T-cell (primary cell): ENCODE results near the gene TBX4. TPM values are rescaled to one million over a fixed set of nuclear protein-coding genes. Genes with fewer than 3 reads are reported as not detected.

Experiments
- ATAC-seq, 4 experiments: fragments of 200-7000 bp in 3 of 4; fragments of 150-1000 bp in 1 of 4; cut with Tn5 transposase; replicated peaks in 1 of 4; 1 replicate in 3 of 4; 2 replicates in 1 of 4; pipeline ENCODE4 v1.10.0; 2021; ENCODE audit warnings: moderate library complexity in 3 of 4, mild to moderate bottlenecking in 2 of 4, moderate number of reproducible peaks in 1 of 4
- CTCF ChIA-PET, 2 donors: fragments of 300-600 bp; sonication (Branson Sonifier 250); formaldehyde crosslinking; loops; one replicate each; lab custom pipeline; 2022; ENCODE audit warnings: antibody characterized with exemption in 2 of 2; lab: Charles Lee
- POLR2A ChIA-PET, 2 donors: fragments of 300-600 bp; sonication (Branson Sonifier 250); formaldehyde crosslinking; loops; one replicate each; lab custom pipeline; 2022; ENCODE audit warnings: antibody characterized with exemption in 2 of 2; lab: Charles Lee
- DNase-seq, 35 experiments: peaks; one replicate each; pipeline versions ENCODE4 v3.0.0 to v3.0.0-alpha.2; 2013 to 2023
- H3K27ac ChIP-seq: one replicate; pipeline ENCODE4 v1.5.1; 2013; ENCODE audit warnings: low read length
- H3K27me3 ChIP-seq, 2 experiments: replicated peaks in 1 of 2; 1 replicate in 1 of 2; 2 replicates in 1 of 2; pipeline versions ENCODE4 v1.6.1 to v1.7.0; 2013; ENCODE audit warnings: low read length in 1 of 2, mixed read lengths in 1 of 2; ENCODE audit not compliant: control insufficient read depth in 2 of 2, insufficient read depth in 2 of 2; ENCODE audit errors: extremely low read depth in 1 of 2
- H3K36me3 ChIP-seq, 2 donors: 1 replicate in 1 of 2; 2 replicates in 1 of 2; pipeline versions ENCODE4 v1.6.1 to v1.7.0; 2013; ENCODE audit warnings: low read length in 1 of 2; ENCODE audit not compliant: control insufficient read depth in 2 of 2, insufficient read depth in 1 of 2; ENCODE audit errors: extremely low read depth in 1 of 2
- H3K4me1 ChIP-seq, 2 experiments: 1 replicate in 1 of 2; 2 replicates in 1 of 2; pipeline versions ENCODE4 v1.6.1 to v1.7.0; 2013; ENCODE audit warnings: low read length in 2 of 2, mixed read lengths in 1 of 2; ENCODE audit not compliant: insufficient read depth in 2 of 2, control insufficient read depth in 1 of 2; ENCODE audit errors: extremely low read depth in 1 of 2
- H3K4me3 ChIP-seq, 2 donors: 1 replicate in 1 of 2; 2 replicates in 1 of 2; pipeline versions ENCODE4 v1.5.1 to v1.7.0; 2013; ENCODE audit warnings: mild to moderate bottlenecking in 2 of 2, low read length in 1 of 2, moderate library complexity in 1 of 2; ENCODE audit not compliant: control insufficient read depth in 1 of 2; ENCODE audit errors: extremely low read depth in 1 of 2
- H3K9me3 ChIP-seq: 2 replicates; pipeline ENCODE4 v1.7.0; 2013
- H3K27ac Mint-ChIP-seq, 2 donors: one replicate each; pipeline ENCODE4 v1.8.0; 2020 to 2021; ENCODE audit warnings: mild to moderate bottlenecking in 2 of 2, mixed read lengths in 2 of 2
- H3K27me3 Mint-ChIP-seq, 2 donors: one replicate each; pipeline ENCODE4 v1.8.0; 2021 to 2022; ENCODE audit warnings: mixed read lengths in 2 of 2
- H3K36me3 Mint-ChIP-seq: one replicate; pipeline ENCODE4 v1.8.0; 2021; ENCODE audit warnings: mixed read lengths
- H3K4me1 Mint-ChIP-seq, 3 donors: one replicate each; pipeline ENCODE4 v1.8.0; 2020 to 2022; ENCODE audit warnings: mixed read lengths in 3 of 3, mild to moderate bottlenecking in 1 of 3
- H3K4me3 Mint-ChIP-seq, 3 donors: one replicate each; pipeline ENCODE4 v1.8.0; 2020 to 2022; ENCODE audit warnings: mild to moderate bottlenecking in 3 of 3, mixed read lengths in 3 of 3, moderate library complexity in 3 of 3
- H3K9me3 Mint-ChIP-seq, 3 donors: one replicate each; pipeline ENCODE4 v1.8.0; 2020 to 2022; ENCODE audit warnings: mixed read lengths in 3 of 3
- WGBS: methylation state at CpG from one replicate; pipeline ENCODE4 v1.1.5; 2013; ENCODE audit warnings: missing lambda C conversion rate; ENCODE audit not compliant: insufficient coverage; 5-methylcytosine and 5-hydroxymethylcytosine counted together
- total RNA-seq, 35 experiments: library from RNA in 6 of 35; stranded (reverse) in 6 of 35; fragments of 120-200 nt in 1 of 35; gene quantifications; one replicate each; pipeline versions ENCODE4 v1.2.1 to v1.2.4 and lab custom pipeline; 2013 to 2026

The TBX4 gene
- total RNA-seq, 5 donors from 2014 or later (not counting 1 experiment from before 2014, with no cell fraction given): not detected

- H3K4me1 Mint-ChIP-seq: peaks cover 0 to 8% (median 0%) of the 10 kb centered on the region in 3 donors
- POLR2A ChIA-PET: no interaction called here
- H3K4me3 ChIP-seq: no peak overlapping the region
- no peaks in the 10 kb centered on the region for H3K36me3 ChIP-seq
- H3K4me1 ChIP-seq: no peaks in the 10 kb centered on the region
- CTCF ChIA-PET: no interaction called here
- DNase-seq (no peak), ATAC-seq (no peak)
- no peak overlapping the region for H3K27ac ChIP-seq
- peaks cover 0 to 20% of the 10 kb centered on the region in 2 experiments for H3K27me3 ChIP-seq
- WGBS: 76% methylated on average over 6 of the region's 13 CpGs
- H3K27me3 Mint-ChIP-seq: peaks cover 4 to 15% of the 10 kb centered on the region in 2 donors
- H3K27ac Mint-ChIP-seq: no peak overlapping the region
- no peaks in the 10 kb centered on the region for H3K36me3 Mint-ChIP-seq
- H3K9me3 Mint-ChIP-seq: no peaks in the 10 kb centered on the region
- H3K4me3 Mint-ChIP-seq: no peak overlapping the region
- no peaks in the 10 kb centered on the region for H3K9me3 ChIP-seq
Measured at GRCh38 chr17:61494325-61495160, 42.3 kb downstream of the TBX4 start.

- 59% methylated on average over 16 of the region's 23 CpGs for WGBS
- H3K4me3 Mint-ChIP-seq: peak overlapping the region in 2 of 3 donors; percentile 20 to 43
- no peak overlapping the region for H3K4me3 ChIP-seq
- H3K36me3 ChIP-seq: no peaks in the 10 kb centered on the region
- H3K27me3 Mint-ChIP-seq: peaks cover 4 to 18% of the 10 kb centered on the region in 2 donors
- H3K4me1 ChIP-seq: no peaks in the 10 kb centered on the region
- no peak for ATAC-seq
- no peaks in the 10 kb centered on the region for H3K36me3 Mint-ChIP-seq
- no peak overlapping the region for H3K27ac ChIP-seq
- CTCF ChIA-PET: no interaction called here
- peaks cover 0 to 8% (median 0%) of the 10 kb centered on the region in 3 donors for H3K4me1 Mint-ChIP-seq
- H3K27ac Mint-ChIP-seq: no peak overlapping the region
- DNase-seq: no peak
- H3K27me3 ChIP-seq: peaks cover under 1 to 20% of the 10 kb centered on the region in 2 experiments
- no peaks in the 10 kb centered on the region for H3K9me3 ChIP-seq
- POLR2A ChIA-PET: no interaction called here
- no peaks in the 10 kb centered on the region for H3K9me3 Mint-ChIP-seq
Measured at GRCh38 chr17:61495161-61495857, 43.1 kb downstream of the TBX4 start.

DNA sequence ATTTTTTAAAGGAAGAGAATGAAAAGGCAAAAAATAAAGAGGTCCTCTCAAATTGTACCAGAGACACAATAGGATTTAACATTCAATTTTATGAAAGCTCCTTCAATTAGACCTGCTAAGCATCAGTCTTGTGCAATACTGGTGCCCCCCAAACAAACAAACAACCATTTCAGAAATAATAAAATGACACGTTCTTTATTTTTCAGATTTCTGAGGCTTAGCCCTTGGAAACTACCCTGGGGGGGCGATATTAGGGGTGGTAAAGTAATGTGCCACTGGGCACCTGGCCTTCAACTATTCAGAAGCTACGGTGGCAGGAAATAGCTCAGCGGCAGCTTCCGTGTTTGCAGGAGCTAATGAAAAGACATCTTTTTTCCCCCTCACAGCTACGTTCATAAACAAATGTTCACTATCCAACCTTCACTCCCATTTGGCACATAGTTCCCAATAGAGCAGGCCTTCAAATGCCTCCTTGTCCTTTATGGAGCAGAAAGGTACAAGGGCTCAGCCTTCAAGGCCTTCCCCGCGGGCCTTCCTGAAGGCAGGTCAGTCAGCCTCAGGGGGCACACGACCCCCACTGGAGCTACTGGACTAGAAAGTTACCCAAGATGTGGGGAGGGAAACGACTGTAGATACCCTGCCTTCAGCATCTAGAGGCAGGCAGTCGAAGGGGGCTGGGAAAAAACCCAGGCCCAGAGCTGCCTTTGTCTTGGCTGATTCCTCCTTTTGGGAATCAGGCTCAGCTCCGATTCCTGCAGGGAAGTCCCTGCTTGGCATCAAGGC is 44.1 kb downstream of the TBX4 start:
- H3K4me1 ChIP-seq: no peaks in the 10 kb centered on the region
- ChIA-PET POLR2A (no interaction called here), CTCF (interaction anchor here in 1 of 2 donors (0.6 kb wide), 1 partner anchor 1226 kb away, joined by 3 read pairs; no protein-coding TSS in a partner anchor)
- H3K4me1 Mint-ChIP-seq: peaks cover 0 to 8% (median 0%) of the 10 kb centered on the region in 3 donors
- ATAC-seq (no peak), DNase-seq (no peak)
- no peaks in the 10 kb centered on the region for H3K36me3 ChIP-seq
- peaks cover 2 to 17% of the 10 kb centered on the region in 2 experiments for H3K27me3 ChIP-seq
- no peaks in the 10 kb centered on the region for H3K36me3 Mint-ChIP-seq
- 77% methylated on average over 10 of the region's 12 CpGs for WGBS
- no peak overlapping the region for H3K27ac Mint-ChIP-seq
- H3K4me3 Mint-ChIP-seq: peak overlapping the region in 1 of 3 donors; percentile 20
- H3K9me3 Mint-ChIP-seq: no peaks in the 10 kb centered on the region
- H3K27ac ChIP-seq: no peak overlapping the region
- H3K9me3 ChIP-seq: no peaks in the 10 kb centered on the region
- peaks cover 4 to 21% of the 10 kb centered on the region in 2 donors for H3K27me3 Mint-ChIP-seq
- H3K4me3 ChIP-seq: no peak overlapping the region

- ATAC-seq (no peak), DNase-seq (no peak)
- Mint-ChIP-seq H3K4me1 (peaks cover 0 to 8% (median 0%) of the 10 kb centered on the region in 3 donors), H3K27ac (no peak overlapping the region), H3K4me3 (no peak overlapping the region), H3K36me3 (no peaks in the 10 kb centered on the region), H3K9me3 (no peaks in the 10 kb centered on the region), H3K27me3 (peaks cover 11 to 21% of the 10 kb centered on the region in 2 donors)
- Histone ChIP-seq H3K36me3 (no peaks in the 10 kb centered on the region), H3K4me3 (no peak overlapping the region), H3K9me3 (no peaks in the 10 kb centered on the region), H3K27me3 (peaks cover 2 to 17% of the 10 kb centered on the region in 2 experiments), H3K27ac (no peak overlapping the region), H3K4me1 (no peaks in the 10 kb centered on the region)
- 89% methylated on average over 4 of the region's 9 CpGs for WGBS
- POLR2A ChIA-PET: interaction anchor here in 1 of 2 donors (0.6 kb wide), 1 partner anchor 508 kb away, joined by 7 read pairs; no protein-coding TSS in a partner anchor
- CTCF ChIA-PET: no interaction called here
Measured at GRCh38 chr17:61496957-61497653, 44.9 kb downstream of the TBX4 start.

DNA sequence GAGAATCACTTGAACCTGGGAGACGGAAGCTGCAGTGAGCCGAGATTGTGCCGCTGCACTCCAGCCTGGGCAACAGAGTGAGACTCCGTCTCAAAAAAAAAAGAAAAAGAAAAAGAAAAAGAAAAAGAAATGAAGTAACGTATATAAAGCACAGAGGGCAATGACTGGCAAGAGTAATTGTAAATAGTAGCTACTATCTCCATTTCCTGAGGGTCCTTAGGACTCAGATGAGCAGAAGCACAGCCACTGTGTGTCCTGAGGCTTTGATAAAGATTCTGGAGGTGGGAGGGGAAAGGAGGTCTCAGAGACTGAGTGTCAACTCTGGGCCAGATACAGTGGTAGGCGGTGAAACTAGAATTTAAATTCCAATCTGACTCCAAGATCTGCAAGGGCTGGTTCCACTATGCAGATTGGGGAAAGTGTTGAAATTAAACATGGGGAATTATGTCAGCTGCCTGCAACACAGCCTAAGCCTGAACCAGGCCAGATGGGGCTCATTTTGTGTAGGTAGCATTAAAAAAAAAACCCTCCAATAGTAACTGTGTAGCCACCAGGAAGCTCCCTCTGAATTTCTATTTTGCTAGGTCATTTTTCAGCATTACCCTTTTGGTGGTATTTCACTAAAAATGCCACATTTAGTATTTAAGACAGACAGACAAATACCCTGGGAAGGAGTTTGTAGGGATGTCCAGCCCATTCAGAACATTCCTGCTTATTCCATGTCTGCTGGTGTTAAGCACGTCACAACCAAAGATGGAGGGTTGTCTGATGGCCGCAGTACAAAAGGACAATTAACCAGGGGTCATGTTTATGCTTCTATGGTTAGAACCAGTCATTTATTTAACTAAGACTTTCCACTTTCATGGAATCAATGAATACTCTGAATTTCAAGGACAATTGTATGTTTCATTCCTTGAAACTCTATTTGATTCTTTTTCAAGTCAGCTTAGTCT is 46.1 kb downstream of the TBX4 start:
- ChIA-PET CTCF (no interaction called here), POLR2A (interaction anchor here in 1 of 2 donors (1.2 kb wide), 1 partner anchor 20 kb away, joined by 3 read pairs; no protein-coding TSS in a partner anchor)
- H3K4me3 Mint-ChIP-seq: no peak overlapping the region
- peaks cover 0 to 8% (median 0%) of the 10 kb centered on the region in 3 donors for H3K4me1 Mint-ChIP-seq
- WGBS: 92% methylated on average over 6 of the region's 8 CpGs
- H3K27ac ChIP-seq: no peak overlapping the region
- H3K27ac Mint-ChIP-seq: no peak overlapping the region
- H3K9me3 ChIP-seq: no peaks in the 10 kb centered on the region
- H3K9me3 Mint-ChIP-seq: no peaks in the 10 kb centered on the region
- DNase-seq (no peak), ATAC-seq (no peak)
- no peaks in the 10 kb centered on the region for H3K36me3 Mint-ChIP-seq
- H3K4me3 ChIP-seq: no peak overlapping the region
- no peaks in the 10 kb centered on the region for H3K4me1 ChIP-seq
- no peaks in the 10 kb centered on the region for H3K36me3 ChIP-seq
- peaks cover 2 to 17% of the 10 kb centered on the region in 2 experiments for H3K27me3 ChIP-seq
- peaks cover 12 to 24% of the 10 kb centered on the region in 2 donors for H3K27me3 Mint-ChIP-seq
